Measurements from ENCODE around the gene GGCX. TPM values are rescaled to one million over a fixed set of nuclear protein-coding genes. Genes with fewer than 3 reads are reported as not detected.
A peak's percentile ranks its signal among the peaks of the same experiment; 100 is the strongest.

The GGCX gene
- total and polyA plus RNA-seq, 9 of the 15 experiments (the other 6 are each of a cell fraction or from before 2014, with no cell fraction given): 14.4 to 47.1 (median 28.1) TPM

GRCh38 chr2:85523903-85524335 lies 37.4 kb downstream of the GGCX start:
- H3K27ac ChIP-seq (ENCODE audit: extremely low read depth, low read depth, low read length): peak overlapping the region; percentile 65; the same call in 2 of the 3 replicates
- in situ Hi-C loops (cut with MboI): no loop called here

More at GRCh38 chr2:85523903-85524335, 37.4 kb downstream of the GGCX start:
- Histone ChIP-seq H3K4me1 (replicated peaks in 1 of 2; ENCODE audit: control insufficient read depth in 2 of 2, insufficient read depth in 2 of 2, low read length in 2 of 2) (peaks cover 26 to 27% of the 10 kb centered on the region in 2 experiments), H3K4me2 (ENCODE audit: insufficient read depth, low read length) (peak overlapping the region; percentile 44; the same call in 1 of the 2 replicates), H4K20me1 (replicated peaks; ENCODE audit: control insufficient read depth, insufficient read depth, low read length) (no peaks in the 10 kb centered on the region), H3K79me2 (ENCODE audit: control insufficient read depth, insufficient read depth, low read length) (no peaks in the 10 kb centered on the region), H3K36me3 (ENCODE audit: control insufficient read depth, insufficient read depth, low read length) (no peaks in the 10 kb centered on the region), H3K4me3 (no peak overlapping the region), H3K27me3 (ENCODE audit: control insufficient read depth in 2 of 2, insufficient read depth in 2 of 2, low read length in 2 of 2) (no peaks in the 10 kb centered on the region), H3K9me3 (replicated peaks; ENCODE audit: control insufficient read depth, insufficient read depth, low read depth, low read length) (no peaks in the 10 kb centered on the region), H3K9me1 (ENCODE audit: control insufficient read depth, insufficient read depth, low read length) (no peaks in the 10 kb centered on the region), H3K9ac (ENCODE audit: insufficient read depth in 1 of 2, low read depth in 2 of 2, low read length in 2 of 2) (peak overlapping the region; percentile 49 to 80; a peak in 2 of 4 replicates), H2AFZ (ENCODE audit: low read depth, low read length) (peak overlapping the region; percentile 95)
- no TSS peak for BruUV-seq (replicated peaks)
- ATAC-seq (no peak), DNase-seq (ENCODE audit: extremely low read depth in 1 of 4, low spot score in 3 of 4) (no peak), FAIRE-seq (no peak)
- CTCF ChIA-PET (ENCODE audit: low intra/inter-chr PET ratio): no interaction called here
- POLR2A ChIA-PET: interaction anchor here (0.6 to 4.2 kb wide), 11 partner anchors 9 to 88 kb away, joined by 3 to 96 read pairs (median 5); partner anchors contain the start of genes C2orf68 and MAT2A
- TF ChIP-seq ESRRA (IDR thresholded peaks at IDR 0.05; ENCODE audit: borderline replicate concordance, low read depth) (0 out of 2 replicates have a peak, but pooled peaks have one; percentile 11), NELFE (IDR thresholded peaks at IDR 0.05; ENCODE audit: insufficient read depth, insufficient read length) (no peak), CBFA2T2 (conservative IDR thresholded peaks at IDR 0.05) (no peak), YY1 (IDR thresholded peaks at IDR 0.05; ENCODE audit: borderline replicate concordance in 1 of 3, control insufficient read depth in 1 of 3, extremely low read depth in 1 of 3, insufficient read depth in 3 of 3, insufficient read length in 1 of 3, insufficient replicate concordance in 2 of 3, low read depth in 1 of 3, low read length in 2 of 3) (peak in 1 of 3 experiments; percentile 2), ZNF764 (CRISPR knock-in tag; IDR thresholded peaks at IDR 0.05; ENCODE audit: low read depth) (no peak), NR2C2 (CRISPR knock-in tag; IDR thresholded peaks at IDR 0.05) (no peak), NR2C2 (tag; IDR thresholded peaks at IDR 0.05) (0 out of 2 replicates have a peak, but pooled peaks have one; percentile 27), MCM5 (IDR thresholded peaks at IDR 0.05; ENCODE audit: low read depth) (no peak)
- intact Hi-C loops (cut with micrococcal nuclease): no loop called here
- WGBS (ENCODE audit: insufficient coverage, low coverage, missing lambda C conversion rate): 55% methylated on average over 5 of the region's 5 CpGs

Data from K562 (cell line).